B cell (primary cell): Measurements from ENCODE around the gene MAML3.

Experiments
- CTCF ChIP-seq: fragments of 200-600 bp; IDR thresholded peaks from one replicate; pipeline ENCODE4 v1.8.0; 2022; ENCODE audit warnings: antibody characterized with exemption, mild to moderate bottlenecking
- EZH2 ChIP-seq: IDR thresholded peaks from 2 replicates; pipeline ENCODE4 v1.6.1; 2012; ENCODE audit warnings: borderline replicate concordance, low read depth, mild to moderate bottlenecking, moderate library complexity, low read length; ENCODE audit not compliant: insufficient read depth, poor library complexity, severe bottlenecking

- TF ChIP-seq CTCF (no peak), EZH2 (no peak)
Measured at GRCh38 chr4:139726615-139727014, 427.4 kb downstream of the MAML3 start.
